ENCODE measurements around the gene NACC1. TPM values are rescaled to one million over a fixed set of nuclear protein-coding genes. Genes with fewer than 3 reads are reported as not detected.
A peak's percentile ranks its signal among the peaks of the same experiment; 100 is the strongest.
"Not testable (repeated sequence)": the region's sequence is repeated elsewhere in the genome, so short reads cannot be mapped to it uniquely, and the experiment has no call there.

NACC1 gene
- total RNA-seq, 2 donors from 2014 or later = 56.7 to 119 TPM

GRCh38 chr19:13173139-13173737, 55.2 kb downstream of the NACC1 start:
- intact Hi-C loops (cut with DNase I) = no loop called here
- no peaks in the 10 kb centered on the region for H3K27me3 ChIP-seq
- H3K4me1 ChIP-seq = peaks cover 29% of the 10 kb centered on the region
- no peaks in the 10 kb centered on the region for H3K9me3 ChIP-seq
- no peak overlapping the region for H3K27ac ChIP-seq
- no peak overlapping the region for H3K4me3 ChIP-seq
- no peak overlapping the region for H3K9ac ChIP-seq (ENCODE audit: low read depth in 2 of 2, low read length in 2 of 2)
- no peaks in the 10 kb centered on the region for H3K36me3 ChIP-seq
- no peak for TF ChIP-seq CTCF (IDR thresholded peaks at IDR 0.05)
- no peak for DNase-seq

- no peak overlapping the region for H3K4me3 ChIP-seq
- H3K4me1 ChIP-seq = peaks cover 13% of the 10 kb centered on the region
- no peaks in the 10 kb centered on the region for H3K27me3 ChIP-seq
- no peak for TF ChIP-seq CTCF (IDR thresholded peaks at IDR 0.05)
- DNase-seq = no peak
- no peaks in the 10 kb centered on the region for H3K36me3 ChIP-seq
- H3K9me3 ChIP-seq = no peaks in the 10 kb centered on the region
- H3K27ac ChIP-seq = no peak overlapping the region
- intact Hi-C loops (cut with DNase I) = no loop called here
- H3K9ac ChIP-seq (ENCODE audit: low read depth in 2 of 2, low read length in 2 of 2) = no peak overlapping the region
Measured at GRCh38 chr19:13176345-13176744, 58.3 kb downstream of the NACC1 start.

- H3K4me1 ChIP-seq; H3K4me3 ChIP-seq; H3K36me3 ChIP-seq; intact Hi-C loops (cut with DNase I); H3K27me3 ChIP-seq; DNase-seq; H3K9me3 ChIP-seq; H3K27ac ChIP-seq; H3K9ac ChIP-seq (ENCODE audit: low read depth in 2 of 2, low read length in 2 of 2): not testable (repeated sequence)
Measured at GRCh38 chr19:13177584-13177983, 59.5 kb downstream of the NACC1 start.

DNA sequence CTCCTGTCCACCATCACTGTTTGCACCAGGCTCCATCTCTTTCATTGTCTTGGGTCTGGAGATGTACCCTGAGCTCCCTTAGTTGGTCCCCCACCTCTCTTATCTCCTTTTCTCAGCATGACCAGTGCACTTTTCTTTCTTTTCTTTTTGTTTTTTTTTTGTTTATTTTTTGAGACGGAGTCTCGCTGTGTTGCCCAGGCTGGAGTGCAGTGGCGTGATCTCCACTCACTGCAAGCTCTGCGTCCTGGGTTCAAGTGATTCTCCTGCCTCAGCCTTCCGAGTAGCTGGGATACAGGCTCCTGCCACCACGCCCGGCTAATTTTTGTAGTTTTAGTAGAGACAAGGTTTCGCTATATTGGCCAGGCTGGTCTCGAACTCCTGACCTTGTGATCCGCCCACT, 60.2 kb downstream of the NACC1 start:
- H3K36me3 ChIP-seq; H3K9me3 ChIP-seq; H3K4me1 ChIP-seq; DNase-seq; H3K27ac ChIP-seq; H3K9ac ChIP-seq (ENCODE audit: low read depth in 2 of 2, low read length in 2 of 2); H3K27me3 ChIP-seq; intact Hi-C loops (cut with DNase I); H3K4me3 ChIP-seq: not testable (repeated sequence)

DNA sequence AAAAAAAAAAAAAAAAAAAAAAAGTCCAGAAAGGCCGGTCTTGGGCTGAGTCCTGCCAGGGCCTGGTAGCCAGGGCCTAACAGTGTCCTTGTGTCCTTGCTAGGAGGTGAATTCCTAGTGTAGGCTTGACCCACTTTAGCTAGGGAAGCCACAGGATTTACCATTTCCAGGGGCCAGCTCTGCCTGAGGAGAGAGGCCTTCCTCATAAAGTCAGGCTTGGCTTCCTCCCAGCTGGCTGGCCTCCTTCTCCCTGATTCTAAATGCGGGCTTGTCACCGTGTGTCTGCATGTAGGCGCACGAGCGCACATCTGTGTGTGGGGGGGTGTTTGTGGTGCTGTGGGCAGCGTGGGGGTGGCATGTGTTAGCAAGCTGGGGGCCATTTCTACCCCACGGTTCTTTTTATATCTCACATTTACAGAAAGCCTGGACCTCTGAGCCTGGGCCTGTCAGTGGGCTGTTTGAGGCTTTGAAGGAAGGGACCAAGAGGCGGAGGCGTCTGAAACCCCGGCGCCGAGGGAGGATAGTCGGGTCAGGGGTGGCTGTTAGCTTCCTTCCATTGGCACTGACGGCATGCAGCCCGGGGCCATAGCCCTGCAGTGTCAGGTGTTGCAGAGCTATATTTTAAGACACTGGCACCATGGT, 63.8 kb downstream of the NACC1 start:
- intact Hi-C loops (cut with DNase I) = no loop called here
- H3K4me3 ChIP-seq = no peak overlapping the region

GRCh38 chr19:13184926-13185325, 66.9 kb downstream of the NACC1 start:
- H3K4me3 ChIP-seq; H3K27me3 ChIP-seq; H3K9ac ChIP-seq (ENCODE audit: low read depth in 2 of 2, low read length in 2 of 2); H3K4me1 ChIP-seq; H3K36me3 ChIP-seq; H3K9me3 ChIP-seq; H3K27ac ChIP-seq; intact Hi-C loops (cut with DNase I); DNase-seq: not testable (repeated sequence)

More for the DNA sequence above, 63.8 kb downstream of the NACC1 start:
- Histone ChIP-seq H3K9me3 (no peaks in the 10 kb centered on the region), H3K36me3 (no peaks in the 10 kb centered on the region), H3K27me3 (no peaks in the 10 kb centered on the region), H3K27ac (no peak overlapping the region), H3K4me1 (no peaks in the 10 kb centered on the region), H3K9ac (ENCODE audit: low read depth in 2 of 2, low read length in 2 of 2) (peak overlapping the region in 1 of 2 donors; percentile 48)
- TF ChIP-seq CTCF (IDR thresholded peaks at IDR 0.05) = no peak
- DNase-seq = peak; percentile 76

- H3K9ac ChIP-seq (ENCODE audit: low read depth in 2 of 2, low read length in 2 of 2); H3K9me3 ChIP-seq; H3K36me3 ChIP-seq; H3K4me3 ChIP-seq; DNase-seq; intact Hi-C loops (cut with DNase I); H3K4me1 ChIP-seq; H3K27me3 ChIP-seq; H3K27ac ChIP-seq: not testable (repeated sequence)
Measured at GRCh38 chr19:13185763-13186657, 67.9 kb downstream of the NACC1 start.

GRCh38 chr19:13186688-13187087, 68.6 kb downstream of the NACC1 start:
- DNase-seq = not testable (repeated sequence)

More at GRCh38 chr19:13186688-13187087, 68.6 kb downstream of the NACC1 start:
- intact Hi-C loops (cut with DNase I); H3K4me3 ChIP-seq; H3K36me3 ChIP-seq; H3K27me3 ChIP-seq; H3K4me1 ChIP-seq; H3K27ac ChIP-seq; H3K9ac ChIP-seq (ENCODE audit: low read depth in 2 of 2, low read length in 2 of 2); H3K9me3 ChIP-seq: not testable (repeated sequence)

All from colonic mucosa (tissue), 4 donors.